ENCODE measurements around the gene NOD1. TPM values are rescaled to one million over a fixed set of nuclear protein-coding genes. Genes with fewer than 3 reads are reported as not detected.

The NOD1 gene
- total RNA-seq, 1 donor from 2014 or later = 14.5 TPM

DNA sequence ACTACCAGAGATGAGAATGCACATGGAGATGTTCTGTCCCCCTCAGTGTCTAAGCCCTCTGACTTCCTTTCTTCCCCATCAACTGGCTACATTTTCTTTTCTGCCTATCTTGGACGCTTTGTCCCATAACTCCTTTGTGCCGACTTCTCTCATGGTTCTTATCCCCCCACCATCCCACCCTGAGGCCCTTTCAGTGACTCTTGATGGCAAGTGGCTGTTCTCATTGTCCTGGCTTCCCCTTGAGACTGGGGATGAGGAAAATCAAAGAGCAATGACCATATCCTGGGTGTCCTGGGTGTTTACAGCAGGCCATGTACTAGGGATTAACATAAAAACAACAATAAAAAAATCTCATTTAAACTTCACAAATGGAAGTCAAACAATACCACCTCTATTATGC, 44.9 kb upstream of the NOD1 start:
- H3K27me3 ChIP-seq = no peaks in the 10 kb centered on the region
- no peak for DNase-seq (ENCODE audit: extremely low spot score in 2 of 2)
- H3K4me1 ChIP-seq = peaks cover 20% of the 10 kb centered on the region
- H3K4me3 ChIP-seq = no peak overlapping the region
- H3K27ac ChIP-seq = no peak overlapping the region
- no peaks in the 10 kb centered on the region for H3K36me3 ChIP-seq
- H3K9me3 ChIP-seq = no peaks in the 10 kb centered on the region
- TF ChIP-seq POLR2AphosphoS5 (IDR thresholded peaks at IDR 0.05; ENCODE audit: insufficient read depth in 1 of 2, low read depth in 1 of 2) = no peak
- TF ChIP-seq POLR2A (IDR thresholded peaks at IDR 0.05) = no peak
- TF ChIP-seq, protein P1, sequence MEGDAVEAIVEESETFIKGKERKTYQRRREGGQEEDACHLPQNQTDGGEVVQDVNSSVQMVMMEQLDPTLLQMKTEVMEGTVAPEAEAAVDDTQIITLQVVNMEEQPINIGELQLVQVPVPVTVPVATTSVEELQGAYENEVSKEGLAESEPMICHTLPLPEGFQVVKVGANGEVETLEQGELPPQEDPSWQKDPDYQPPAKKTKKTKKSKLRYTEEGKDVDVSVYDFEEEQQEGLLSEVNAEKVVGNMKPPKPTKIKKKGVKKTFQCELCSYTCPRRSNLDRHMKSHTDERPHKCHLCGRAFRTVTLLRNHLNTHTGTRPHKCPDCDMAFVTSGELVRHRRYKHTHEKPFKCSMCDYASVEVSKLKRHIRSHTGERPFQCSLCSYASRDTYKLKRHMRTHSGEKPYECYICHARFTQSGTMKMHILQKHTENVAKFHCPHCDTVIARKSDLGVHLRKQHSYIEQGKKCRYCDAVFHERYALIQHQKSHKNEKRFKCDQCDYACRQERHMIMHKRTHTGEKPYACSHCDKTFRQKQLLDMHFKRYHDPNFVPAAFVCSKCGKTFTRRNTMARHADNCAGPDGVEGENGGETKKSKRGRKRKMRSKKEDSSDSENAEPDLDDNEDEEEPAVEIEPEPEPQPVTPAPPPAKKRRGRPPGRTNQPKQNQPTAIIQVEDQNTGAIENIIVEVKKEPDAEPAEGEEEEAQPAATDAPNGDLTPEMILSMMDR (IDR thresholded peaks at IDR 0.05) = no peak
- intact Hi-C loops (cut with DNase I) = no loop called here

DNA sequence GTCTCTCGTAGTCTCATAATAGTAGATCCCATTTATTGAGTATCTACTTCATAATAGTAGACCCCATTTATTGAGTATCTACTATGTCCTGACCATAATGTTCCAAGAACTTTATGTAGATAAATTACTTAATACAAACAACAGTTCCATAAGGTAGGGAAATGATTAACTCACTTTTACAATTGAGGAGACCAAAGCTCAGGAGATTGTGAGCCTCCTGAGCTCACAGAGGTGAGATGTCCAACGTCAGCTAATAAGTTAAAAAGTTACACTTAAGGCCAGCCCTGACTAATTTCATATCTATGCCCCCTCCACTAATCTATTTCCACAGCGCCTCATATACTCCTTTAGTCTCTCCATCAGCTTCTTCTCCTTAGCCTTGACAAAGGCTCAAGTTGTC, 43.6 kb upstream of the NOD1 start:
- DNase-seq (ENCODE audit: extremely low spot score in 2 of 2) = no peak
- Histone ChIP-seq H3K27me3 (no peaks in the 10 kb centered on the region), H3K27ac (no peak overlapping the region), H3K4me3 (no peak overlapping the region), H3K9me3 (no peaks in the 10 kb centered on the region), H3K4me1 (peaks cover 22% of the 10 kb centered on the region), H3K36me3 (no peaks in the 10 kb centered on the region)
- intact Hi-C loops (cut with DNase I) = no loop called here
- no peak for TF ChIP-seq POLR2AphosphoS5 (IDR thresholded peaks at IDR 0.05; ENCODE audit: insufficient read depth in 1 of 2, low read depth in 1 of 2)

DNA sequence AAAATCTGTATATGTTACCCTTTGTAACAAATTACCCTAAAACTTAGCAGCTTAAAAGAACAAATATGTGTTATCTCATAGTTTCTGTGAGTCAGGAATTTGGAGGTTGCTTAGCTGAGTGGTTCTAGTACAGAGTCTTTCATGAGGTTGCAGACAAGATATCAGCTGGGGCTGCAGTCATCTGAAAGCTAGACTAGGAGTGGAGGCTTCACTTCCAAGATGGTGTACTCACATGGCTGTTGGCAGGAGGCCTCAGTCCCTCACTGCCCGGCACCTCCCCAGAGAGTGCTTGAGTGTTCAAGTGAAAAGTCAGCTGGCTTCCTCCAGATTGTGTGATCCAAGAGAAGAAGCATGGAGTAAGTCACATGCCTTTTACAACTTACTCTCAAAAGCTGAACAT, 42.9 kb upstream of the NOD1 start:
- Histone ChIP-seq H3K36me3 (no peaks in the 10 kb centered on the region), H3K9me3 (no peaks in the 10 kb centered on the region), H3K4me3 (no peak overlapping the region), H3K4me1 (peaks cover 22% of the 10 kb centered on the region), H3K27ac (peak overlapping the region; percentile 30), H3K27me3 (no peaks in the 10 kb centered on the region)
- no peak for DNase-seq (ENCODE audit: extremely low spot score in 2 of 2)
- intact Hi-C loops (cut with DNase I) = no loop called here
- TF ChIP-seq POLR2AphosphoS5 (IDR thresholded peaks at IDR 0.05; ENCODE audit: insufficient read depth in 1 of 2, low read depth in 1 of 2) (no peak), POLR2A (IDR thresholded peaks at IDR 0.05) (no peak)
- TF ChIP-seq, protein P1 (IDR thresholded peaks at IDR 0.05) = no peak

DNA sequence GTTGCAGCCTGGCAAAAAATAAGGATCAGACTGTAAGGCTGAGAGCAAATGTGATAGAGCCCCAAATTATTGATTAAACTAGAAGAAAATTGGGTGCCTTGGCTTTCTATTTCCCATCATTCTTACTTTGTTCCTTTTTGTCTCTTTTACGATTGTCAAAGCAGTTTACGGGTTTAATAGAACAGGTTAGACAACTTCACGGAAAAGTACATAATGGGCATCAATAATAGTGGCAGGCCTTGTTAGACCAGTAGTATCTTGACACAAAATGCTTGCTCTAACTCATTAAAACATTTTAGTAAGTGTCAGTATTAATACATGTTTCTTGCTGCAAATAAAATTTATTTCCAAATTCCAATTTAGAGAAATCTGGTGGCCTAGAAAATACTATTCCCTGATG, 40.5 kb upstream of the NOD1 start:
- TF ChIP-seq POLR2AphosphoS5 (IDR thresholded peaks at IDR 0.05; ENCODE audit: insufficient read depth in 1 of 2, low read depth in 1 of 2) (peak in 1 of 2 donors; percentile 85), POLR2A (IDR thresholded peaks at IDR 0.05) (no peak)
- H3K4me1 ChIP-seq = peaks cover 22% of the 10 kb centered on the region
- no peaks in the 10 kb centered on the region for H3K27me3 ChIP-seq
- intact Hi-C loops (cut with DNase I) = no loop called here
- no peaks in the 10 kb centered on the region for H3K9me3 ChIP-seq
- no peaks in the 10 kb centered on the region for H3K36me3 ChIP-seq
- DNase-seq (ENCODE audit: extremely low spot score in 2 of 2) = no peak
- no peak overlapping the region for H3K4me3 ChIP-seq
- H3K27ac ChIP-seq = no peak overlapping the region

DNA sequence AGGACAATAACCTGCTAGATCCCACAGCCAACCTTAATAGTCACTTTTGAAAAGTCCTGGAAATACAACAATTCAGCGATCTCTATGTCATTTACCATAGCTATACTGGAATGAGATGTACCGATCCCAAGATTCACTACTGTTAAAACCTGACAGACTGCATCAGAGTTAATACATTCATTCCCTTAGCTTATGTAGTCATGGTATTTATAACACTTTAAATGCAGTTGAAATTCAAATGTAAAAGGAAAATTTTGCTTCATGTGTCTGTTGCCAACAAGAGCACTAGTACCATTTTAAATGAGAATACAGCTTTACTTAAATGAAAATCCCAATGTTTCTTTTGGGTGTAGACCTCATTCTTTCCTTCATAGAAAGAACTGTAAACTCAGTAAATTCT, 37.2 kb upstream of the NOD1 start:
- H3K4me1 ChIP-seq = peaks cover 13% of the 10 kb centered on the region

DNA sequence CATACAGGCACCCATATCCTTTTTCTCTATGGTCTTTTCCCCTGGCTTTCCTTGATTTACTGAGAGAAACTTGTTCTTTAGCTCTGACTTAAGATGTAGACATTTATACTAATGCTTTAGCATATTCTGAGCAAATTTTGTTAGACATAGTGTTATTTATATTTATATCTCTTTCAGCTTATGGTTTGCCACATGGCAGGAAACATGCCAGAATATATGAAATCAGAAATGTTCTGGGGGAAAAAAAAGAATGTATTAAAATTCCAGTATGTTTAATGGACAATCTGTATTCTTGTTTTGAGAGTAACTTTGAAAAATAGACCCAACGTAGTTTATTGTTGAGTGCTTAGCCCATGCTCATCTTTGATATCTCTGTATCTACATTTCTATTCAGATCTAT, 36.2 kb upstream of the NOD1 start:
- TF ChIP-seq POLR2AphosphoS5 (IDR thresholded peaks at IDR 0.05; ENCODE audit: insufficient read depth in 1 of 2, low read depth in 1 of 2) (no peak), POLR2A (IDR thresholded peaks at IDR 0.05) (no peak)
- TF ChIP-seq, protein P1 (IDR thresholded peaks at IDR 0.05) = no peak
- H3K27me3 ChIP-seq = no peaks in the 10 kb centered on the region
- H3K36me3 ChIP-seq = no peaks in the 10 kb centered on the region
- intact Hi-C loops (cut with DNase I) = no loop called here
- H3K4me1 ChIP-seq = peaks cover 9% of the 10 kb centered on the region
- H3K9me3 ChIP-seq = no peaks in the 10 kb centered on the region
- no peak overlapping the region for H3K4me3 ChIP-seq
- DNase-seq (ENCODE audit: extremely low spot score in 2 of 2) = no peak
- no peak overlapping the region for H3K27ac ChIP-seq

More for the DNA sequence above, 37.2 kb upstream of the NOD1 start:
- no peaks in the 10 kb centered on the region for H3K9me3 ChIP-seq
- intact Hi-C loops (cut with DNase I) = no loop called here
- H3K36me3 ChIP-seq = no peaks in the 10 kb centered on the region
- no peak overlapping the region for H3K4me3 ChIP-seq
- DNase-seq (ENCODE audit: extremely low spot score in 2 of 2) = no peak
- H3K27ac ChIP-seq = no peak overlapping the region
- no peaks in the 10 kb centered on the region for H3K27me3 ChIP-seq
- no peak for TF ChIP-seq POLR2A (IDR thresholded peaks at IDR 0.05)
- TF ChIP-seq, protein P1 (IDR thresholded peaks at IDR 0.05) = no peak
- TF ChIP-seq POLR2AphosphoS5 (IDR thresholded peaks at IDR 0.05; ENCODE audit: insufficient read depth in 1 of 2, low read depth in 1 of 2) = no peak
